Activated gamma-delta T cell treated with Interleukin-2 at 50 U/mL for 16 hours (primary cell): ENCODE measurements around the gene GDPD5.

Experiments used
- DNase-seq: peaks from one replicate; pipeline ENCODE4 v3.0.0-alpha.2; 2020

GDPD5 gene

GRCh38 chr11:75441804-75442132 lies 84.0 kb downstream of the GDPD5 start:
- no peak for DNase-seq

GRCh38 chr11:75440960-75441803 lies 84.6 kb downstream of the GDPD5 start:
- no peak for DNase-seq

- DNase-seq: no peak
Measured at GRCh38 chr11:75439495-75440120, 86.1 kb downstream of the GDPD5 start.

GRCh38 chr11:75439026-75439425 lies 86.7 kb downstream of the GDPD5 start:
- no peak for DNase-seq

- no peak for DNase-seq
Measured at GRCh38 chr11:75437966-75438659, 87.6 kb downstream of the GDPD5 start.

- no peak for DNase-seq
Measured at GRCh38 chr11:75436806-75437205, 88.9 kb downstream of the GDPD5 start.

GRCh38 chr11:75435571-75435925 lies 90.2 kb downstream of the GDPD5 start:
- DNase-seq: no peak

- no peak for DNase-seq
Measured at GRCh38 chr11:75434886-75435570, 90.7 kb downstream of the GDPD5 start.

GRCh38 chr11:75434051-75434450 lies 91.7 kb downstream of the GDPD5 start:
- no peak for DNase-seq

GRCh38 chr11:75433443-75433842 lies 92.3 kb downstream of the GDPD5 start:
- no peak for DNase-seq

- DNase-seq: no peak
Measured at GRCh38 chr11:75432911-75433321, 92.8 kb downstream of the GDPD5 start, which contains the start of gene KLHL35. Gene KLHL35, minus strand, starts transcription at chr11:75433203. Its CDS starts 2,574 bp downstream, at chr11:75430629.

- DNase-seq: no peak
Measured at GRCh38 chr11:75431533-75432525, 93.9 kb downstream of the GDPD5 start.

GRCh38 chr11:75430714-75431532 lies 94.8 kb downstream of the GDPD5 start:
- DNase-seq: no peak

GRCh38 chr11:75429902-75430713 lies 95.6 kb downstream of the GDPD5 start:
- DNase-seq: peak; percentile 32

GRCh38 chr11:75429641-75429901 lies 96.2 kb downstream of the GDPD5 start:
- no peak for DNase-seq

GRCh38 chr11:75428989-75429640 lies 96.6 kb downstream of the GDPD5 start:
- DNase-seq: no peak

- DNase-seq: peak; percentile 35
Measured at GRCh38 chr11:75428281-75428724, 97.4 kb downstream of the GDPD5 start.

GRCh38 chr11:75427181-75427580 lies 98.6 kb downstream of the GDPD5 start:
- no peak for DNase-seq

- no peak for DNase-seq
Measured at GRCh38 chr11:75426720-75427086, 99.0 kb downstream of the GDPD5 start.

GRCh38 chr11:75425422-75425821 lies 100.3 kb downstream of the GDPD5 start:
- DNase-seq: no peak
